Ovary (tissue), 3 donors: ENCODE measurements around the gene CMIP.

Experiments used
- EP300 ChIP-seq: sonication (generic); formaldehyde crosslinking; IDR thresholded peaks from one replicate; pipeline ENCODE4 v1.6.1; 2017; ENCODE audit warnings: antibody characterized with exemption
- TF ChIP-seq, protein P1 (sequence below), 3 donors: fragments of 450-650 bp in 2 of 3; fragments of 200-600 bp in 1 of 3; IDR thresholded peaks; one replicate each; pipeline versions ENCODE4 v1.5.1 to v1.8.0; 2016 to 2022; ENCODE audit warnings: antibody characterized with exemption in 3 of 3, mild to moderate bottlenecking in 1 of 3
- donor health status: DM: no; HTN: no; CAD: no.

DNA sequence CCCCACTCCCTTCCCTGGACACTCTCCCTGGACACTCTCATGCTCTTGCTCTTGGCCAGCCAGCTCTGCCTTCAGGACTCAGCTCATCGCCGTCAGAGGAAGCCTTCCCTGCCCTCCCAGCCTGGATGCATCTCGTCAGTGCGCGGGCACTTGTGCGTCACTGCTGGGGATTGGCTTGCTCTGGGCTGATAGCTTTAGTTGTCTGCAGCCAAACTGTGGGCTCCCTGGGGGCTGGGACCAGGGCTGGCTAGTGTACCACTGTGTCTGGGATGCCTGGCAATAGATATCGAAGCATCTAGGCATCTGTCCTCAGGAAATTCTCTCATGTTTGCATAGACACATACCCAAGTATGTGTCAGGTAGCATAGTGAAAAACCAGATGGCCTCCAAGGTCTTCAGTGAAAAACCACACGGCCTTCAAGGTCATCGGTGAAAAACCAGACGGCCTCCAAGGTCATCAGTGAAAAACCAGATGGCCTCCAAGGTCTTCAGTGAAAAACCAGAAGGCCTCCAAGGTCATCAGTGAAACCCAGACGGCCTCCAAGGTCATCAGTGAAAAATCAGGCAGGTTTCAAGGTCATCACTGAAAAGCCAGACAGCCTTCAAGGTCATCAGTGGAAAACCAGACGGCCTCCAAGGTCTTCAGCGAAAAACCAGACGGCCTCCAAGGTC lies 72.0 kb downstream of the CMIP start:
- TF ChIP-seq, protein P1, sequence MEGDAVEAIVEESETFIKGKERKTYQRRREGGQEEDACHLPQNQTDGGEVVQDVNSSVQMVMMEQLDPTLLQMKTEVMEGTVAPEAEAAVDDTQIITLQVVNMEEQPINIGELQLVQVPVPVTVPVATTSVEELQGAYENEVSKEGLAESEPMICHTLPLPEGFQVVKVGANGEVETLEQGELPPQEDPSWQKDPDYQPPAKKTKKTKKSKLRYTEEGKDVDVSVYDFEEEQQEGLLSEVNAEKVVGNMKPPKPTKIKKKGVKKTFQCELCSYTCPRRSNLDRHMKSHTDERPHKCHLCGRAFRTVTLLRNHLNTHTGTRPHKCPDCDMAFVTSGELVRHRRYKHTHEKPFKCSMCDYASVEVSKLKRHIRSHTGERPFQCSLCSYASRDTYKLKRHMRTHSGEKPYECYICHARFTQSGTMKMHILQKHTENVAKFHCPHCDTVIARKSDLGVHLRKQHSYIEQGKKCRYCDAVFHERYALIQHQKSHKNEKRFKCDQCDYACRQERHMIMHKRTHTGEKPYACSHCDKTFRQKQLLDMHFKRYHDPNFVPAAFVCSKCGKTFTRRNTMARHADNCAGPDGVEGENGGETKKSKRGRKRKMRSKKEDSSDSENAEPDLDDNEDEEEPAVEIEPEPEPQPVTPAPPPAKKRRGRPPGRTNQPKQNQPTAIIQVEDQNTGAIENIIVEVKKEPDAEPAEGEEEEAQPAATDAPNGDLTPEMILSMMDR (IDR thresholded peaks at IDR 0.05) = no peak
- TF ChIP-seq EP300 = no peak
